Measurements from ENCODE around the gene RANGAP1. TPM values are rescaled to one million over a fixed set of nuclear protein-coding genes. Genes with fewer than 3 reads are reported as not detected.

RANGAP1 gene
- total and polyA plus RNA-seq, 2 of the 13 experiments (the other 11 are each of a cell fraction or from before 2014, with no cell fraction given): 51.8 to 83.9 TPM

DNA sequence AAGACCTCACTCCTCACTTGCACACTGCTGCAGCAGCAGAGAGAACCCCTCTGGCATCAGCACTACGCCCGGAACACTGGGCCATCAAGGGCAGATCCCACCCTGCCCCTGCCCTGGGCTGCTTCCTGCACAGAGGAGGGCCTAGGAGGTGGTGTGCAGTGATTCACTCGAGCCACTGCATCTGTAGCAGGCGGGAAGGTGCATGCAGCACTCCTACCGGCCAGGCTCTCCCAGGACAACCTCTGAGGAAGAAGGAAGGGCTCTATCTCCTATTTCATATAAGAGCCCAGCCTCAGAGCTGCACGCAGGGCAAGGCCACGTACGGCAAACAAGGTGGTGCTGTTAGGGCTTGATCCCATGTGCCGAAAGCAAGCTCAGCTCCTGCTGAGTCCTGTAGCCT is 14.2 kb downstream of the RANGAP1 start:
- H4K20me1 ChIP-seq (ENCODE audit: insufficient read depth, low read length): no peaks in the 10 kb centered on the region
- TF ChIP-seq RAD51 (IDR thresholded peaks at IDR 0.05; ENCODE audit: borderline replicate concordance): no peak
- TF ChIP-seq AGO2 (optimal IDR thresholded peaks at IDR 0.05; ENCODE audit: low read depth, low read length): peak; percentile 48
- TF ChIP-seq PRPF4 (IDR thresholded peaks at IDR 0.05; ENCODE audit: low read depth, low read length, poor library complexity, severe bottlenecking): no peak
- TF ChIP-seq POLR2G (IDR thresholded peaks at IDR 0.05; ENCODE audit: low read depth, low read length): no peak
- TF ChIP-seq ZNF775 (CRISPR knock-in tag; IDR thresholded peaks at IDR 0.05; ENCODE audit: borderline replicate concordance): no peak
- no peak for TF ChIP-seq HNRNPLL (IDR thresholded peaks at IDR 0.05; ENCODE audit: low read depth, low read length, poor library complexity, severe bottlenecking)
- H3K27me3 ChIP-seq (ENCODE audit: control insufficient read depth in 1 of 2, insufficient read depth in 2 of 2, low read length in 2 of 2): no peaks in the 10 kb centered on the region
- H3K9me3 ChIP-seq (ENCODE audit: low read length): no peaks in the 10 kb centered on the region
- DNase-seq (ENCODE audit: low spot score): no peak
- no peaks in the 10 kb centered on the region for H3K4me1 ChIP-seq (ENCODE audit: insufficient read depth, low read length)
- no peak overlapping the region for H3K9ac ChIP-seq (ENCODE audit: insufficient read depth, low read depth, low read length)
- no peak overlapping the region for H3K4me3 ChIP-seq (replicated peaks in 1 of 3; ENCODE audit: insufficient read depth in 1 of 3, low read depth in 2 of 3, low read length in 3 of 3)
- H3K27ac ChIP-seq (ENCODE audit: extremely low read length, insufficient read depth, low read length): no peak overlapping the region
- no peak; the same call in 1 of the 3 replicates for ATAC-seq
- in situ Hi-C loops (cut with HindIII; ENCODE audit: extremely low pct_ligation_motif_present, low pct_unique_long_range_greater_than_20kb) (no loop called here), intact Hi-C loops (cut with micrococcal nuclease; ENCODE audit: unreplicated experiment) (no loop called here)
- FAIRE-seq: no peak
- POLR2A ChIA-PET: no interaction called here
- H3K79me2 ChIP-seq (ENCODE audit: insufficient read depth, low read length): no peaks in the 10 kb centered on the region
- CTCF ChIA-PET (ENCODE audit: low intra/inter-chr PET ratio, low total read pairs): no interaction called here
- no TSS peak for BruUV-seq (replicated peaks)
- H3K36me3 ChIP-seq (replicated peaks in 1 of 2; ENCODE audit: control insufficient read depth in 1 of 2, insufficient read depth in 2 of 2, low read length in 2 of 2): peaks cover 33 to 73% of the 10 kb centered on the region in 2 experiments
- WGBS (ENCODE audit: low lambda C conversion rate): 93% methylated on average over 5 of the region's 9 CpGs
- H3K4me2 ChIP-seq (ENCODE audit: low read depth, low read length): no peak overlapping the region
- H2AFZ ChIP-seq (ENCODE audit: low read length): no peak overlapping the region

DNA sequence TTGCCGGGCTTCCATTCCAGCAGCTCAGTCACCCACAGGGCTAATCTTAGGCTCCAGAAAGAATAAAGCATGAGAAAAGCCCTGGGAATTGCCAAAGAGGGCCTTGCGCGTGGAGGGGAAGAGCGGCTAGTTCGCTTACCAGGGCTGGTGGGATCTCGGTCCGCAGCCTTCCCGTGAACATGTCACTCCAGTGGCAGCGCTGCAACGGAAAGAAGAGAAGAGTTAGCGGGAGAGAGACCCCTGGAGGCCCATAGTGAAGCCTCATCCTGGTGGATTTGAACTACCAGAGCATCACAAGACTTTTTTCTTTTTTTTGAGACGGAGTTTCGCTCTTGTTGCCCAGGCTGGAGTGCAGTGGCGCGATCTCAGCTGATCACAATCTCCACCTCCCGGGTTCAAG is 18.0 kb downstream of the RANGAP1 start:
- CTCF ChIA-PET (ENCODE audit: low intra/inter-chr PET ratio, low total read pairs): no interaction called here
- no peak for ATAC-seq
- Histone ChIP-seq H4K20me1 (ENCODE audit: insufficient read depth, low read length) (no peaks in the 10 kb centered on the region), H3K79me2 (ENCODE audit: insufficient read depth, low read length) (no peaks in the 10 kb centered on the region), H3K27ac (ENCODE audit: extremely low read length, insufficient read depth, low read length) (no peak overlapping the region), H3K4me3 (replicated peaks in 1 of 3; ENCODE audit: insufficient read depth in 1 of 3, low read depth in 2 of 3, low read length in 3 of 3) (no peak overlapping the region), H3K27me3 (ENCODE audit: control insufficient read depth in 1 of 2, insufficient read depth in 2 of 2, low read length in 2 of 2) (no peaks in the 10 kb centered on the region), H3K4me2 (ENCODE audit: low read depth, low read length) (no peak overlapping the region), H3K36me3 (replicated peaks in 1 of 2; ENCODE audit: control insufficient read depth in 1 of 2, insufficient read depth in 2 of 2, low read length in 2 of 2) (peaks cover 43 to 80% of the 10 kb centered on the region in 2 experiments), H3K9me3 (ENCODE audit: low read length) (no peaks in the 10 kb centered on the region), H3K9ac (ENCODE audit: insufficient read depth, low read depth, low read length) (no peak overlapping the region), H2AFZ (ENCODE audit: low read length) (no peak overlapping the region), H3K4me1 (ENCODE audit: insufficient read depth, low read length) (no peaks in the 10 kb centered on the region)
- DNase-seq (ENCODE audit: low spot score): no peak
- 97% methylated on average over 16 of the region's 16 CpGs for WGBS (ENCODE audit: low lambda C conversion rate)
- intact Hi-C loops (cut with micrococcal nuclease; ENCODE audit: unreplicated experiment) (no loop called here), in situ Hi-C loops (cut with HindIII; ENCODE audit: extremely low pct_ligation_motif_present, low pct_unique_long_range_greater_than_20kb) (no loop called here)
- FAIRE-seq: no peak
- POLR2A ChIA-PET: no interaction called here
- no TSS peak for BruUV-seq (replicated peaks)
- TF ChIP-seq NFYC (CRISPR knock-in tag; IDR thresholded peaks at IDR 0.05): no peak
- TF ChIP-seq, protein P1, sequence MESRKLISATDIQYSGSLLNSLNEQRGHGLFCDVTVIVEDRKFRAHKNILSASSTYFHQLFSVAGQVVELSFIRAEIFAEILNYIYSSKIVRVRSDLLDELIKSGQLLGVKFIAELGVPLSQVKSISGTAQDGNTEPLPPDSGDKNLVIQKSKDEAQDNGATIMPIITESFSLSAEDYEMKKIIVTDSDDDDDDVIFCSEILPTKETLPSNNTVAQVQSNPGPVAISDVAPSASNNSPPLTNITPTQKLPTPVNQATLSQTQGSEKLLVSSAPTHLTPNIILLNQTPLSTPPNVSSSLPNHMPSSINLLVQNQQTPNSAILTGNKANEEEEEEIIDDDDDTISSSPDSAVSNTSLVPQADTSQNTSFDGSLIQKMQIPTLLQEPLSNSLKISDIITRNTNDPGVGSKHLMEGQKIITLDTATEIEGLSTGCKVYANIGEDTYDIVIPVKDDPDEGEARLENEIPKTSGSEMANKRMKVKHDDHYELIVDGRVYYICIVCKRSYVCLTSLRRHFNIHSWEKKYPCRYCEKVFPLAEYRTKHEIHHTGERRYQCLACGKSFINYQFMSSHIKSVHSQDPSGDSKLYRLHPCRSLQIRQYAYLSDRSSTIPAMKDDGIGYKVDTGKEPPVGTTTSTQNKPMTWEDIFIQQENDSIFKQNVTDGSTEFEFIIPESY (CRISPR knock-in tag; IDR thresholded peaks at IDR 0.05): 0 out of 2 replicates have a peak, but pooled peaks have one; percentile 28
